RWPE1 (cell line): ENCODE measurements around the gene RNF128.

Experiments
- CTCF ChIA-PET: fragments of 350-600 bp; sonication (Branson Sonifier 250); formaldehyde crosslinking; extraction: SDS; loops from one replicate; lab custom pipeline; 2021; lab: Yijun Ruan, JAX
- POLR2A ChIA-PET: fragments of 400-600 bp; formaldehyde crosslinking; extraction: SDS; loops from one replicate; lab custom pipeline; 2020; ENCODE audit warnings: antibody characterized with exemption; ENCODE audit not compliant: low non-redundant PET; lab: Yijun Ruan, JAX
- DNase-seq: peaks from one replicate; pipeline ENCODE4 v3.0.0; 2012; ENCODE audit warnings: low spot score
- H3K27ac ChIP-seq: fragments of 450-650 bp; 2 replicates; pipeline ENCODE4 v1.5.1; 2017
- CTCF ChIP-seq: fragments of 450-650 bp; conservative IDR thresholded peaks from 2 replicates; pipeline ENCODE4 v1.5.1; 2017; ENCODE audit warnings: low read depth, mild to moderate bottlenecking

The RNF128 gene

DNA sequence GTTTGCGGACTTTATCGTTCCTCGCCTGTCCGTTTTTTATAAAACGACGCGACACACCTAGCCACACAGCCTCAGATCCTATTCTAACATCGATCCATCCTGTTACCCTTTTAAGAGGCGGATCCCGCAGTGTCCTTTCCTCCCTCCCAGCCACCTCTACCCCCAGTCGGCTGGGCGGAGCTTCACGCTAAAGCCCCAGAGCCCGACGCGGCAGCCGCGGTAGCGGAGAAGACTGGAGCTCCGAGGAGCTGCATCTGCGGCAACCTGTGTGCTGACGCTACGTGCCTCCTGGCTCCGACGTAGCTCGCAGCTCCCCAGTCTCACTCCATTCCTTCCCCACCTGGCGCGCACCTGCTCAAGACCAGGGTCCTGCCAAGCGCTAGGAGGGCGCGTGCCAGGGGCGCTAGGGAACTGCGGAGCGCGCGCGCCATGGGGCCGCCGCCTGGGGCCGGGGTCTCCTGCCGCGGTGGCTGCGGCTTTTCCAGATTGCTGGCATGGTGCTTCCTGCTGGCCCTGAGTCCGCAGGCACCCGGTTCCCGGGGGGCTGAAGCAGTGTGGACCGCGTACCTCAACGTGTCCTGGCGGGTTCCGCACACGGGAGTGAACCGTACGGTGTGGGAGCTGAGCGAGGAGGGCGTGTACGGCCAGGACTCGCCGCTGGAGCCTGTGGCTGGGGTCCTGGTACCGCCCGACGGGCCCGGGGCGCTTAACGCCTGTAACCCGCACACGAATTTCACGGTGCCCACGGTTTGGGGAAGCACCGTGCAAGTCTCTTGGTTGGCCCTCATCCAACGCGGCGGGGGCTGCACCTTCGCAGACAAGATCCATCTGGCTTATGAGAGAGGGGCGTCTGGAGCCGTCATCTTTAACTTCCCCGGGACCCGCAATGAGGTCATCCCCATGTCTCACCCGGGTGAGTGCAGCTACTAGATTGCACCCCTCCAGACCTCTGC is at the start of gene RNF128:
Gene RNF128, plus strand, starts transcription at position 217 of the 953 bp plus-strand sequence. Its CDS starts 213 bp downstream, at position 430.
- H3K27ac ChIP-seq = no peak within 1 kb of the TSS
- DNase-seq = peak; percentile 55
- CTCF ChIA-PET = interaction anchor here (0.7 kb wide), 1 partner anchor 197 kb away, joined by 3 read pairs; no protein-coding TSS in a partner anchor
- POLR2A ChIA-PET = no interaction called here
- TF ChIP-seq CTCF = no peak

DNA sequence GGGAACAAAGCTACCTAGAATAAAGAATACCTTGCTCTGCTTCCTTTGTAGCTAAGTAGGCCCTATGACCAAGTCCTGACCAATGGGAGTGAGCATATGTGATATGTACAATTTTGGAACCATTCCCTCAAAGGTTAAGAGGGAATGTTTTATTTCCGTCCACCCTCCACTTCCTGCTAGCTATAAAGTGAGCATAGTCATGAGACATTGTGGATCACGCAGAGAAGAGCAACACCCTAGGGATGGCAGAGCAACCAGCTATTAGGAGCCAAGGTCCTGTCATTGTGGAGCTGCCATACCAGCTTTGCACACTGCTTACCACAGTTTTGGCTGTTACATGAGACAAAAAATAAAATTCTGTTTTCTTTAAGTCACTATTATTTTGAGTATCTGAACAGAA is 45.8 kb upstream of the RNF128 start:
- no peak overlapping the region for H3K27ac ChIP-seq
- DNase-seq = no peak
- POLR2A ChIA-PET = no interaction called here
- TF ChIP-seq CTCF = no peak
- CTCF ChIA-PET = no interaction called here

GRCh38 chrX:106684207-106684606 is 42.3 kb upstream of the RNF128 start:
- CTCF ChIA-PET = interaction anchor here (0.7 kb wide), 1 partner anchor 260 kb away, joined by 4 read pairs; no protein-coding TSS in a partner anchor
- no peak overlapping the region for H3K27ac ChIP-seq
- POLR2A ChIA-PET = no interaction called here
- TF ChIP-seq CTCF = no peak
- no peak for DNase-seq

DNA sequence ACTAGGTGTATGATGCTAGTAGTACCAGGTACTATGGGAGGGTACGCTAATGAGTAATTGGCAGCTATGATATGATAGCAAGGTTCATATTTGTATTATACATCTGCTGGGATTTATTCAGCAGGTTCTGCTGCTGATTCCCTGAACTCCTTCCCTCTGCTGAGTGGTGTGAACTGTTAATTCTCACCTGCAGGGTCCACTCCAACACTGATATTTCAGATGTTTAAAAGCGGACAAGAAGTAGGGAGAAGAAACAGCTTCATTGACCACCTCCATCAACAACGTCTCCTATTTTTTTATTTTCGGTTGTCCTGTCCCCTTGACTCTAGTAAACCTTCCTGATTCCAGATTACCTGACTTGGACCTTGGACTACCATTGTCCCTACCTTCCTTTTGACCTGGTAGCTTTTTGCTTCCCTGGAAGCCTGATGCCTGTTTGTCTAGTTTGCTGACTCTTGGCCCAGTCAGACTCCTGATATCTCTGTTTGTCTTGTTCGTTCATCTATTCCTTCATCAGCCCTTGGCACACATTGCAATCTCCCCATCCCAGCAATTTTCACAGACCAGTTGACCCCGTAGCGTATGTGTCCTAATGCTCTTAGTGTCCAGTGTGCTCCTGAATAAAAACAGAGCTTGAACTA is 34.0 kb upstream of the RNF128 start:
- POLR2A ChIA-PET = no interaction called here

GRCh38 chrX:106696502-106696901 is 30.0 kb upstream of the RNF128 start:
- POLR2A ChIA-PET = no interaction called here
- TF ChIP-seq CTCF = no peak
- CTCF ChIA-PET = no interaction called here
- no peak for DNase-seq
- H3K27ac ChIP-seq = no peak overlapping the region

More for the DNA sequence above, 34.0 kb upstream of the RNF128 start:
- CTCF ChIA-PET = no interaction called here
- TF ChIP-seq CTCF = no peak
- H3K27ac ChIP-seq = no peak overlapping the region
- DNase-seq = no peak

- peak; percentile 1 for DNase-seq
- TF ChIP-seq CTCF = no peak
- ChIA-PET CTCF (no interaction called here), POLR2A (no interaction called here)
- H3K27ac ChIP-seq = no peak overlapping the region
Measured at GRCh38 chrX:106698693-106699092, 27.8 kb upstream of the RNF128 start.
